WTC11 (cell line): ENCODE measurements around the gene RIBC2. TPM values are rescaled to one million over a fixed set of nuclear protein-coding genes. Genes with fewer than 3 reads are reported as not detected.

Experiments used
- ATAC-seq: fragments of 200-7000 bp; cut with Tn5 transposase; 2 replicates; pipeline ENCODE4 v1.10.0; 2021; ENCODE audit warnings: mild to moderate bottlenecking, moderate library complexity
- CTCF ChIA-PET: fragments of 300-600 bp; sonication (Branson Sonifier 250); formaldehyde crosslinking; loops from one replicate; lab custom pipeline; 2021; ENCODE audit warnings: antibody characterized with exemption; lab: Charles Lee
- POLR2A ChIA-PET: fragments of 350-600 bp; sonication (Branson Sonifier 250); formaldehyde crosslinking; loops from one replicate; lab custom pipeline; 2021; ENCODE audit warnings: antibody characterized with exemption; lab: Charles Lee
- DNase-seq: peaks from one replicate; pipeline ENCODE4 v3.0.0; 2021; ENCODE audit warnings: low spot score
- H3K27ac Mint-ChIP-seq: 2 replicates; pipeline ENCODE4 v1.8.0; 2021; ENCODE audit warnings: mixed read lengths
- H3K27me3 Mint-ChIP-seq: 2 replicates; pipeline ENCODE4 v1.8.0; 2021; ENCODE audit warnings: low read depth, mild to moderate bottlenecking, moderate library complexity, mixed read lengths
- H3K36me3 Mint-ChIP-seq: 2 replicates; pipeline ENCODE4 v1.8.0; 2021; ENCODE audit warnings: mixed read lengths
- H3K4me1 Mint-ChIP-seq: 2 replicates; pipeline ENCODE4 v1.8.0; 2022; ENCODE audit warnings: mixed read lengths
- H3K4me3 Mint-ChIP-seq: 2 replicates; pipeline ENCODE4 v1.8.0; 2021; ENCODE audit warnings: mild to moderate bottlenecking, moderate library complexity, mixed read lengths
- H3K9me3 Mint-ChIP-seq: 2 replicates; pipeline ENCODE4 v1.8.0; 2021; ENCODE audit warnings: mixed read lengths
- AR ChIP-seq: fragments of 250-450 bp; sonication (Bioruptor Pico); IDR thresholded peaks from 2 replicates; pipeline ENCODE4 v1.9.0; 2021; ENCODE audit warnings: mild to moderate bottlenecking
- ESRRA ChIP-seq: sonication (generic); formaldehyde crosslinking; IDR thresholded peaks from 2 replicates; pipeline ENCODE4 v1.8.1; 2022; ENCODE audit warnings: mild to moderate bottlenecking, missing genetic modification reagents, borderline replicate concordance
- FOXP1 ChIP-seq: sonication (generic); formaldehyde crosslinking; IDR thresholded peaks from 2 replicates; pipeline ENCODE4 v1.8.0; 2022; ENCODE audit warnings: missing genetic modification reagents, mild to moderate bottlenecking, moderate library complexity, borderline replicate concordance
- HMGA2 ChIP-seq: fragments of 250-450 bp; sonication (Bioruptor Pico); IDR thresholded peaks from 2 replicates; pipeline ENCODE4 v1.4.0; 2021; ENCODE audit warnings: mild to moderate bottlenecking, moderate library complexity
- IRF2 ChIP-seq: sonication (generic); formaldehyde crosslinking; IDR thresholded peaks from 2 replicates; pipeline ENCODE4 v1.8.0; 2022; ENCODE audit warnings: low read depth, missing genetic modification reagents, borderline replicate concordance
- MLX ChIP-seq: sonication (generic); formaldehyde crosslinking; IDR thresholded peaks from 2 replicates; pipeline ENCODE4 v1.8.1; 2023; ENCODE audit warnings: mild to moderate bottlenecking, missing genetic modification reagents, moderate library complexity
- MXD4 ChIP-seq: fragments of 250-450 bp; sonication (Bioruptor Pico); IDR thresholded peaks from 2 replicates; pipeline ENCODE4 v1.8.0; 2021; ENCODE audit warnings: mild to moderate bottlenecking, moderate library complexity, borderline replicate concordance
- NFE2L1 ChIP-seq: sonication (generic); formaldehyde crosslinking; IDR thresholded peaks from 2 replicates; pipeline ENCODE4 v1.8.1; 2023; ENCODE audit warnings: missing genetic modification reagents
- OVOL2 ChIP-seq: fragments of 250-450 bp; sonication (Bioruptor Pico); IDR thresholded peaks from 2 replicates; pipeline ENCODE4 v1.9.0; 2021; ENCODE audit warnings: mild to moderate bottlenecking, borderline replicate concordance
- RELA ChIP-seq: sonication (generic); formaldehyde crosslinking; IDR thresholded peaks from 2 replicates; pipeline ENCODE4 v1.8.1; 2022; ENCODE audit warnings: missing genetic modification reagents, mild to moderate bottlenecking, borderline replicate concordance
- TEAD1 ChIP-seq: sonication (generic); formaldehyde crosslinking; IDR thresholded peaks from 2 replicates; pipeline ENCODE4 v1.8.0; 2022; ENCODE audit warnings: mild to moderate bottlenecking, missing genetic modification reagents
- USF1 ChIP-seq: sonication (generic); formaldehyde crosslinking; IDR thresholded peaks from 2 replicates; pipeline ENCODE4 v1.8.0; 2022; ENCODE audit warnings: mild to moderate bottlenecking, missing genetic modification reagents
- ZBTB21 ChIP-seq: sonication (generic); formaldehyde crosslinking; IDR thresholded peaks from 2 replicates; pipeline ENCODE4 v1.8.1; 2023; ENCODE audit warnings: mild to moderate bottlenecking, missing genetic modification reagents, borderline replicate concordance
- ZNF138 ChIP-seq: sonication (generic); formaldehyde crosslinking; conservative IDR thresholded peaks from 2 replicates; pipeline ENCODE4 v1.8.1; 2022; ENCODE audit warnings: mild to moderate bottlenecking, moderate library complexity, missing genetic modification reagents
- ZNF317 ChIP-seq: sonication (generic); formaldehyde crosslinking; IDR thresholded peaks from 2 replicates; pipeline ENCODE4 v1.8.1; 2023; ENCODE audit warnings: low read depth, mild to moderate bottlenecking, moderate library complexity, missing genetic modification reagents, borderline replicate concordance
- ZNF396 ChIP-seq: fragments of 250-450 bp; sonication (Bioruptor Pico); IDR thresholded peaks from 2 replicates; pipeline ENCODE4 v1.8.0; 2021; ENCODE audit warnings: mild to moderate bottlenecking, moderate library complexity, borderline replicate concordance
- ZNF671 ChIP-seq: fragments of 250-450 bp; sonication (Bioruptor Pico); IDR thresholded peaks from 2 replicates; pipeline ENCODE4 v1.8.0; 2021; ENCODE audit warnings: mild to moderate bottlenecking
- total RNA-seq: library from RNA; stranded (reverse); gene quantifications from 3 replicates; pipeline ENCODE4 v1.2.3, GENCODE V29; 2021
- TF ChIP-seq, protein P1 (sequence below): fragments of 250-450 bp; sonication (Bioruptor Pico); IDR thresholded peaks from 2 replicates; pipeline ENCODE4 v2.1.2; 2022; ENCODE audit warnings: mild to moderate bottlenecking, moderate library complexity
- TF ChIP-seq, protein P2 (sequence below): sonication (generic); formaldehyde crosslinking; IDR thresholded peaks from 2 replicates; pipeline ENCODE4 v1.8.0; 2023; ENCODE audit warnings: missing genetic modification reagents
- TF ChIP-seq, protein P3 (sequence below): sonication (generic); formaldehyde crosslinking; IDR thresholded peaks from 2 replicates; pipeline ENCODE4 v1.8.0; 2023; ENCODE audit warnings: missing genetic modification reagents, mild to moderate bottlenecking, borderline replicate concordance

Gene RIBC2
- total RNA-seq, 1 experiment from 2014 or later: 2.4 TPM

- no peak for TF ChIP-seq AR (CRISPR knock-in tag)
- TF ChIP-seq MXD4 (CRISPR knock-in tag): no peak
- TF ChIP-seq ZNF671: no peak
- TF ChIP-seq TEAD1 (CRISPR knock-in tag): no peak
- TF ChIP-seq ZNF138 (CRISPR knock-in tag): no peak
These were observed 42.1 kb downstream of the RIBC2 start (continued) for GRCh38 chr22:45455621-45456020.

DNA sequence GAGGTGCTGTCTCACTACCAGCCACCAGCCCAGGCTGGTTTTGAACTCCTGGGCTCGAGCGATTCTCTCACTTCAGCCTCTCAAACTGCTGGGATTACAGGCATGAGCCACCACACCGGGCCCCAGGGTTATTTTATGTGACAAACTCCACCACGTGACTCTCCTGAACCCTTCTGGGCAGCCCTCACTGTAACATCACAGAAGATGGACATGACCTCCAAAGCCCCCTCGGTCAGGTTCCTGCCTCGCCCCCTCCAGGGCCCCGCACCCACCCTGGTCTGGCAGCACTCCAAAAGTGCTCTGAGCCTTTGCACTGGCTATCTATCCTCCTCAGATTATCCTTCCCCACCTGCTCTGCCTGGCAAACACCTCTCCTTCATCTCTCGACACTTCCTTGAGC lies 43.3 kb downstream of the RIBC2 start:
- Mint-ChIP-seq H3K36me3 (no peaks in the 10 kb centered on the region), H3K9me3 (no peaks in the 10 kb centered on the region), H3K4me1 (no peaks in the 10 kb centered on the region), H3K27ac (no peak overlapping the region)
- POLR2A ChIA-PET: no interaction called here
- DNase-seq: no peak
- TF ChIP-seq FOXP1 (CRISPR knock-in tag) (no peak), ESRRA (CRISPR knock-in tag) (no peak), MLX (CRISPR knock-in tag) (no peak), USF1 (CRISPR knock-in tag) (no peak), ZNF396 (CRISPR knock-in tag) (no peak), HMGA2 (no peak), ZNF317 (CRISPR knock-in tag) (no peak), NFE2L1 (CRISPR knock-in tag) (no peak), IRF2 (CRISPR knock-in tag) (no peak), ZBTB21 (no peak), RELA (CRISPR knock-in tag) (no peak), OVOL2 (CRISPR knock-in tag) (no peak)
- TF ChIP-seq, protein P1, sequence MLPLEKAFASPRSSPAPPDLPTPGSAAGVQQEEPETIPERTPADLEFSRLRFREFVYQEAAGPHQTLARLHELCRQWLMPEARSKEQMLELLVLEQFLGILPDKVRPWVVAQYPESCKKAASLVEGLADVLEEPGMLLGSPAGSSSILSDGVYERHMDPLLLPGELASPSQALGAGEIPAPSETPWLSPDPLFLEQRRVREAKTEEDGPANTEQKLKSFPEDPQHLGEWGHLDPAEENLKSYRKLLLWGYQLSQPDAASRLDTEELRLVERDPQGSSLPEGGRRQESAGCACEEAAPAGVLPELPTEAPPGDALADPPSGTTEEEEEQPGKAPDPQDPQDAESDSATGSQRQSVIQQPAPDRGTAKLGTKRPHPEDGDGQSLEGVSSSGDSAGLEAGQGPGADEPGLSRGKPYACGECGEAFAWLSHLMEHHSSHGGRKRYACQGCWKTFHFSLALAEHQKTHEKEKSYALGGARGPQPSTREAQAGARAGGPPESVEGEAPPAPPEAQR: no peak
- TF ChIP-seq, protein P2, sequence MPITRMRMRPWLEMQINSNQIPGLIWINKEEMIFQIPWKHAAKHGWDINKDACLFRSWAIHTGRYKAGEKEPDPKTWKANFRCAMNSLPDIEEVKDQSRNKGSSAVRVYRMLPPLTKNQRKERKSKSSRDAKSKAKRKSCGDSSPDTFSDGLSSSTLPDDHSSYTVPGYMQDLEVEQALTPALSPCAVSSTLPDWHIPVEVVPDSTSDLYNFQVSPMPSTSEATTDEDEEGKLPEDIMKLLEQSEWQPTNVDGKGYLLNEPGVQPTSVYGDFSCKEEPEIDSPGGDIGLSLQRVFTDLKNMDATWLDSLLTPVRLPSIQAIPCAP (CRISPR knock-in tag): no peak
- TF ChIP-seq, protein P3, sequence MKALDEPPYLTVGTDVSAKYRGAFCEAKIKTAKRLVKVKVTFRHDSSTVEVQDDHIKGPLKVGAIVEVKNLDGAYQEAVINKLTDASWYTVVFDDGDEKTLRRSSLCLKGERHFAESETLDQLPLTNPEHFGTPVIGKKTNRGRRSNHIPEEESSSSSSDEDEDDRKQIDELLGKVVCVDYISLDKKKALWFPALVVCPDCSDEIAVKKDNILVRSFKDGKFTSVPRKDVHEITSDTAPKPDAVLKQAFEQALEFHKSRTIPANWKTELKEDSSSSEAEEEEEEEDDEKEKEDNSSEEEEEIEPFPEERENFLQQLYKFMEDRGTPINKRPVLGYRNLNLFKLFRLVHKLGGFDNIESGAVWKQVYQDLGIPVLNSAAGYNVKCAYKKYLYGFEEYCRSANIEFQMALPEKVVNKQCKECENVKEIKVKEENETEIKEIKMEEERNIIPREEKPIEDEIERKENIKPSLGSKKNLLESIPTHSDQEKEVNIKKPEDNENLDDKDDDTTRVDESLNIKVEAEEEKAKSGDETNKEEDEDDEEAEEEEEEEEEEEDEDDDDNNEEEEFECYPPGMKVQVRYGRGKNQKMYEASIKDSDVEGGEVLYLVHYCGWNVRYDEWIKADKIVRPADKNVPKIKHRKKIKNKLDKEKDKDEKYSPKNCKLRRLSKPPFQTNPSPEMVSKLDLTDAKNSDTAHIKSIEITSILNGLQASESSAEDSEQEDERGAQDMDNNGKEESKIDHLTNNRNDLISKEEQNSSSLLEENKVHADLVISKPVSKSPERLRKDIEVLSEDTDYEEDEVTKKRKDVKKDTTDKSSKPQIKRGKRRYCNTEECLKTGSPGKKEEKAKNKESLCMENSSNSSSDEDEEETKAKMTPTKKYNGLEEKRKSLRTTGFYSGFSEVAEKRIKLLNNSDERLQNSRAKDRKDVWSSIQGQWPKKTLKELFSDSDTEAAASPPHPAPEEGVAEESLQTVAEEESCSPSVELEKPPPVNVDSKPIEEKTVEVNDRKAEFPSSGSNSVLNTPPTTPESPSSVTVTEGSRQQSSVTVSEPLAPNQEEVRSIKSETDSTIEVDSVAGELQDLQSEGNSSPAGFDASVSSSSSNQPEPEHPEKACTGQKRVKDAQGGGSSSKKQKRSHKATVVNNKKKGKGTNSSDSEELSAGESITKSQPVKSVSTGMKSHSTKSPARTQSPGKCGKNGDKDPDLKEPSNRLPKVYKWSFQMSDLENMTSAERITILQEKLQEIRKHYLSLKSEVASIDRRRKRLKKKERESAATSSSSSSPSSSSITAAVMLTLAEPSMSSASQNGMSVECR: no peak
- TF ChIP-seq, all 79 proteins: peak for 0
- ATAC-seq: no peak
- CTCF ChIA-PET: interaction anchor here (1.3 kb wide), 1 partner anchor 97 kb away, joined by 3 read pairs; no protein-coding TSS in a partner anchor
- Mint-ChIP-seq H3K27me3 (no peaks in the 10 kb centered on the region), H3K4me3 (no peak overlapping the region)
